Peyer's patch (tissue), 4 donors: ENCODE data around the gene STEAP1B. TPM values are rescaled to one million over a fixed set of nuclear protein-coding genes. Genes with fewer than 3 reads are reported as not detected.

Source experiments
- DNase-seq, 3 donors: peaks; one replicate each; pipeline ENCODE4 v3.0.0-alpha.2; 2017 to 2019
- H3K27ac ChIP-seq, 4 donors: fragments of 200-600 bp; sonication (generic); one replicate each; pipeline ENCODE4 v1.5.1; 2016 to 2019
- H3K27me3 ChIP-seq, 2 donors: fragments of 200-600 bp; sonication (generic); one replicate each; pipeline ENCODE4 v1.5.1; 2019
- H3K36me3 ChIP-seq, 3 donors: fragments of 200-600 bp; sonication (generic); one replicate each; pipeline ENCODE4 v1.5.1; 2016 to 2019
- H3K4me1 ChIP-seq, 4 donors: fragments of 200-600 bp; sonication (generic); one replicate each; pipeline ENCODE4 v1.5.1; 2016 to 2019
- H3K4me3 ChIP-seq, 4 donors: fragments of 200-600 bp; sonication (generic); 1 replicate in 3 of 4; 2 replicates in 1 of 4; pipeline ENCODE4 v1.5.1; 2016 to 2019; ENCODE audit warnings: mild to moderate bottlenecking in 1 of 4
- H3K9me3 ChIP-seq, 4 donors: fragments of 200-600 bp; sonication (generic); one replicate each; pipeline ENCODE4 v1.5.1; 2016 to 2019; ENCODE audit warnings: mild to moderate bottlenecking in 1 of 4
- CTCF ChIP-seq, 6 experiments: fragments of 450-650 bp in 4 of 6; fragments of 200-600 bp in 2 of 6; sonication (generic) in 1 of 6; IDR thresholded peaks; one replicate each; pipeline ENCODE4 v1.5.1; 2017 to 2019; ENCODE audit warnings: antibody characterized with exemption in 6 of 6, mild to moderate bottlenecking in 3 of 6, moderate library complexity in 1 of 6
- POLR2A ChIP-seq, 2 donors: fragments of 450-650 bp; IDR thresholded peaks; one replicate each; pipeline ENCODE4 v1.5.1; 2017; ENCODE audit warnings: antibody characterized with exemption in 2 of 2, mild to moderate bottlenecking in 2 of 2, moderate library complexity in 2 of 2
- total RNA-seq, 4 donors: library from RNA; depleted of rRNA; stranded (reverse); fragments of >200 nt; gene quantifications; one replicate each; pipeline ENCODE4 v1.1.0, GENCODE V29; 2016

Gene STEAP1B
- total RNA-seq, 4 donors from 2014 or later, result not detected

- H3K4me1 ChIP-seq, result no peaks in the 10 kb centered on the region
- no peak overlapping the region for H3K27ac ChIP-seq
- H3K27me3 ChIP-seq, result no peaks in the 10 kb centered on the region
- no peaks in the 10 kb centered on the region for H3K9me3 ChIP-seq
- H3K36me3 ChIP-seq, result no peaks in the 10 kb centered on the region
- DNase-seq, result no peak
- TF ChIP-seq POLR2A (IDR thresholded peaks at IDR 0.05), result no peak
- no peak for TF ChIP-seq CTCF (IDR thresholded peaks at IDR 0.05)
- H3K4me3 ChIP-seq, result no peak overlapping the region
Observed at GRCh38 chr7:22380333-22380732, 119.7 kb downstream of the STEAP1B start.

GRCh38 chr7:22378199-22378980, 121.6 kb downstream of the STEAP1B start:
- Histone ChIP-seq H3K27me3 (no peaks in the 10 kb centered on the region), H3K4me1 (no peaks in the 10 kb centered on the region), H3K36me3 (no peaks in the 10 kb centered on the region), H3K4me3 (no peak overlapping the region), H3K9me3 (no peaks in the 10 kb centered on the region), H3K27ac (no peak overlapping the region)
- TF ChIP-seq POLR2A (IDR thresholded peaks at IDR 0.05) (no peak), CTCF (IDR thresholded peaks at IDR 0.05) (no peak)
- no peak for DNase-seq

GRCh38 chr7:22377703-22378102, 122.3 kb downstream of the STEAP1B start:
- no peak overlapping the region for H3K4me3 ChIP-seq

GRCh38 chr7:22375359-22376048, 124.5 kb downstream of the STEAP1B start:
- H3K4me1 ChIP-seq, result peaks cover 0 to 3% (median 0%) of the 10 kb centered on the region in 4 donors
- no peaks in the 10 kb centered on the region for H3K27me3 ChIP-seq
- TF ChIP-seq POLR2A (IDR thresholded peaks at IDR 0.05) (no peak), CTCF (IDR thresholded peaks at IDR 0.05) (no peak)
- no peak for DNase-seq
- no peaks in the 10 kb centered on the region for H3K9me3 ChIP-seq
- H3K4me3 ChIP-seq, result no peak overlapping the region
- no peaks in the 10 kb centered on the region for H3K36me3 ChIP-seq
- no peak overlapping the region for H3K27ac ChIP-seq

More at GRCh38 chr7:22377703-22378102, 122.3 kb downstream of the STEAP1B start:
- DNase-seq, result no peak
- H3K9me3 ChIP-seq, result no peaks in the 10 kb centered on the region
- no peak overlapping the region for H3K27ac ChIP-seq
- TF ChIP-seq POLR2A (IDR thresholded peaks at IDR 0.05) (no peak), CTCF (IDR thresholded peaks at IDR 0.05) (no peak)
- H3K36me3 ChIP-seq, result no peaks in the 10 kb centered on the region
- no peaks in the 10 kb centered on the region for H3K27me3 ChIP-seq
- peaks cover 0 to 3% (median 0%) of the 10 kb centered on the region in 4 donors for H3K4me1 ChIP-seq

GRCh38 chr7:22373911-22374310, 126.1 kb downstream of the STEAP1B start:
- no peaks in the 10 kb centered on the region for H3K27me3 ChIP-seq
- H3K4me1 ChIP-seq, result peaks cover 0 to 3% (median 0%) of the 10 kb centered on the region in 4 donors
- DNase-seq, result no peak
- no peaks in the 10 kb centered on the region for H3K9me3 ChIP-seq
- no peaks in the 10 kb centered on the region for H3K36me3 ChIP-seq
- no peak overlapping the region for H3K27ac ChIP-seq
- TF ChIP-seq CTCF (IDR thresholded peaks at IDR 0.05) (no peak), POLR2A (IDR thresholded peaks at IDR 0.05) (no peak)
- no peak overlapping the region for H3K4me3 ChIP-seq
